Spleen (tissue), 7 donors: ENCODE data around the gene RHOU.

ENCODE experiments used
- POLR2A ChIP-seq, 3 donors: fragments of 450-650 bp; IDR thresholded peaks; one replicate each; pipeline ENCODE4 v1.5.1; 2017; ENCODE audit warnings: antibody characterized with exemption in 3 of 3, mild to moderate bottlenecking in 1 of 3
- TF ChIP-seq, protein P1 (sequence below), 11 experiments: fragments of 200-600 bp in 7 of 11; fragments of 450-650 bp in 4 of 11; sonication (generic) in 4 of 11; IDR thresholded peaks in 8 of 11; conservative IDR thresholded peaks in 3 of 11; 1 replicate in 7 of 11; 2 replicates in 4 of 11; pipeline versions ENCODE4 v1.4.0 to v1.8.0; 2016 to 2021; ENCODE audit warnings: antibody characterized with exemption in 11 of 11, inconsistent platforms in 4 of 11, mild to moderate bottlenecking in 1 of 11
- donor health status: DM: no; HTN: no; CAD: no; lungs with moderate emphysema.
- donor health status: DM: no; HTN: no; CAD: no.
- donor health status: DM: no; HTN: no; CAD: no.

DNA sequence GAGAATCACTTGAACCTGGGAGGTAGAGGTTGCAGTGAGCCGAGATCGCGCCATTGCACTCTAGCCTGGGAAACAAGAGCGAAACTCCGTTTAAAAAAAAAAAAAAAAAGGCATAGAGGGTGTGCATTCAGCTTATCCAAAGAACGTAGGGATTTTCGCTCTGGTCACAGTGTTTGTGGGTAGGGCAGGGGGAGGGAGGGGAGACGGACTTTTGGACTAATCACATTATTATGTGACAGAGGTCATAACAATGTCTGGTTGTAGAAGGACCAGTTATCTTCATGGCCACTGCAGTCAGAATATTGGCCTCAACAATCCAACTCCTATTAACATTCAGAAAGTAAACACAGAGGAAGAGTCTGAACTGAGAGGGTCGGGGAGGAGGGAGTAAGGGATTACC, 25.7 kb downstream of the RHOU start:
- no peak for TF ChIP-seq POLR2A (IDR thresholded peaks at IDR 0.05)
- TF ChIP-seq, protein P1, sequence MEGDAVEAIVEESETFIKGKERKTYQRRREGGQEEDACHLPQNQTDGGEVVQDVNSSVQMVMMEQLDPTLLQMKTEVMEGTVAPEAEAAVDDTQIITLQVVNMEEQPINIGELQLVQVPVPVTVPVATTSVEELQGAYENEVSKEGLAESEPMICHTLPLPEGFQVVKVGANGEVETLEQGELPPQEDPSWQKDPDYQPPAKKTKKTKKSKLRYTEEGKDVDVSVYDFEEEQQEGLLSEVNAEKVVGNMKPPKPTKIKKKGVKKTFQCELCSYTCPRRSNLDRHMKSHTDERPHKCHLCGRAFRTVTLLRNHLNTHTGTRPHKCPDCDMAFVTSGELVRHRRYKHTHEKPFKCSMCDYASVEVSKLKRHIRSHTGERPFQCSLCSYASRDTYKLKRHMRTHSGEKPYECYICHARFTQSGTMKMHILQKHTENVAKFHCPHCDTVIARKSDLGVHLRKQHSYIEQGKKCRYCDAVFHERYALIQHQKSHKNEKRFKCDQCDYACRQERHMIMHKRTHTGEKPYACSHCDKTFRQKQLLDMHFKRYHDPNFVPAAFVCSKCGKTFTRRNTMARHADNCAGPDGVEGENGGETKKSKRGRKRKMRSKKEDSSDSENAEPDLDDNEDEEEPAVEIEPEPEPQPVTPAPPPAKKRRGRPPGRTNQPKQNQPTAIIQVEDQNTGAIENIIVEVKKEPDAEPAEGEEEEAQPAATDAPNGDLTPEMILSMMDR (IDR thresholded peaks at IDR 0.05 in 8 of 11, conservative IDR thresholded peaks at IDR 0.05 in 3 of 11) = no peak
